Effector memory CD8-positive, alpha-beta T cell (primary cell): ENCODE data around the gene POLA1.

Source experiments
- ATAC-seq: fragments of 150-1000 bp; cut with Tn5 transposase; replicated peaks from 2 replicates; pipeline ENCODE4 v1.10.0; 2021; ENCODE audit warnings: mild to moderate bottlenecking, moderate library complexity
- DNase-seq, 3 experiments: peaks; one replicate each; pipeline ENCODE4 v3.0.0; 2021
- H3K27ac Mint-ChIP-seq, 2 donors: one replicate each; pipeline ENCODE4 v1.8.0; 2022; ENCODE audit warnings: mild to moderate bottlenecking in 2 of 2, mixed read lengths in 2 of 2, moderate library complexity in 2 of 2
- H3K27me3 Mint-ChIP-seq, 2 donors: one replicate each; pipeline ENCODE4 v1.8.0; 2022; ENCODE audit warnings: mixed read lengths in 2 of 2
- H3K36me3 Mint-ChIP-seq: one replicate; pipeline ENCODE4 v1.8.0; 2022; ENCODE audit warnings: mild to moderate bottlenecking, moderate library complexity, mixed read lengths; ENCODE audit not compliant: insufficient read depth
- H3K4me1 Mint-ChIP-seq, 2 donors: one replicate each; pipeline ENCODE4 v1.8.0; 2022; ENCODE audit warnings: low read depth in 2 of 2, mixed read lengths in 2 of 2
- H3K4me3 Mint-ChIP-seq, 2 donors: one replicate each; pipeline ENCODE4 v1.8.0; 2022; ENCODE audit warnings: mild to moderate bottlenecking in 2 of 2, mixed read lengths in 2 of 2, moderate library complexity in 2 of 2
- H3K9me3 Mint-ChIP-seq, 2 donors: one replicate each; pipeline ENCODE4 v1.8.0; 2022; ENCODE audit warnings: mixed read lengths in 2 of 2

Gene POLA1

GRCh38 chrX:24732766-24733500, 39.2 kb downstream of the POLA1 start:
- Mint-ChIP-seq H3K9me3 (no peaks in the 10 kb centered on the region), H3K27me3 (no peaks in the 10 kb centered on the region), H3K27ac (no peak overlapping the region), H3K4me1 (no peaks in the 10 kb centered on the region), H3K4me3 (no peak overlapping the region), H3K36me3 (peaks cover 15% of the 10 kb centered on the region)
- DNase-seq, result no peak
- ATAC-seq, result no peak

GRCh38 chrX:24741330-24741729, 47.6 kb downstream of the POLA1 start:
- no peak overlapping the region for H3K27ac Mint-ChIP-seq
- no peaks in the 10 kb centered on the region for H3K4me1 Mint-ChIP-seq
- no peak for DNase-seq
- no peaks in the 10 kb centered on the region for H3K9me3 Mint-ChIP-seq
- H3K27me3 Mint-ChIP-seq, result no peaks in the 10 kb centered on the region
- no peak for ATAC-seq
- no peaks in the 10 kb centered on the region for H3K36me3 Mint-ChIP-seq
- H3K4me3 Mint-ChIP-seq, result no peak overlapping the region

GRCh38 chrX:24748196-24748595, 54.5 kb downstream of the POLA1 start:
- Mint-ChIP-seq H3K27ac (no peak overlapping the region), H3K4me3 (no peak overlapping the region), H3K27me3 (no peaks in the 10 kb centered on the region), H3K36me3 (peaks cover 4% of the 10 kb centered on the region), H3K4me1 (no peaks in the 10 kb centered on the region), H3K9me3 (no peaks in the 10 kb centered on the region)
- ATAC-seq (no peak), DNase-seq (no peak)

GRCh38 chrX:24759786-24760185, 66.1 kb downstream of the POLA1 start:
- H3K27me3 Mint-ChIP-seq, result no peaks in the 10 kb centered on the region
- DNase-seq (no peak), ATAC-seq (no peak)
- H3K36me3 Mint-ChIP-seq, result peaks cover under 1% of the 10 kb centered on the region
- no peak overlapping the region for H3K27ac Mint-ChIP-seq
- no peaks in the 10 kb centered on the region for H3K9me3 Mint-ChIP-seq
- no peak overlapping the region for H3K4me3 Mint-ChIP-seq
- H3K4me1 Mint-ChIP-seq, result no peaks in the 10 kb centered on the region

GRCh38 chrX:24760363-24761000, 66.8 kb downstream of the POLA1 start:
- no peak overlapping the region for H3K27ac Mint-ChIP-seq
- H3K4me1 Mint-ChIP-seq, result no peaks in the 10 kb centered on the region
- ATAC-seq, result no peak
- no peaks in the 10 kb centered on the region for H3K9me3 Mint-ChIP-seq
- no peak overlapping the region for H3K4me3 Mint-ChIP-seq
- H3K27me3 Mint-ChIP-seq, result no peaks in the 10 kb centered on the region
- DNase-seq, result no peak
- peaks cover 4% of the 10 kb centered on the region for H3K36me3 Mint-ChIP-seq

GRCh38 chrX:24761306-24761705, 67.6 kb downstream of the POLA1 start:
- ATAC-seq, result no peak
- Mint-ChIP-seq H3K4me1 (no peaks in the 10 kb centered on the region), H3K9me3 (no peaks in the 10 kb centered on the region), H3K27ac (no peak overlapping the region), H3K4me3 (no peak overlapping the region), H3K36me3 (peaks cover 4% of the 10 kb centered on the region), H3K27me3 (no peaks in the 10 kb centered on the region)
- no peak for DNase-seq

- H3K27ac Mint-ChIP-seq, result no peak overlapping the region
- H3K27me3 Mint-ChIP-seq, result no peaks in the 10 kb centered on the region
- H3K36me3 Mint-ChIP-seq, result peaks cover 4% of the 10 kb centered on the region
- H3K9me3 Mint-ChIP-seq, result no peaks in the 10 kb centered on the region
- DNase-seq (no peak), ATAC-seq (no peak)
- no peak overlapping the region for H3K4me3 Mint-ChIP-seq
- no peaks in the 10 kb centered on the region for H3K4me1 Mint-ChIP-seq
Measured at GRCh38 chrX:24763989-24764388, 70.3 kb downstream of the POLA1 start.

- DNase-seq, result no peak
- no peak overlapping the region for H3K27ac Mint-ChIP-seq
- ATAC-seq, result no peak
- peaks cover 6% of the 10 kb centered on the region for H3K36me3 Mint-ChIP-seq
- H3K4me1 Mint-ChIP-seq, result peaks cover 0 to 2% of the 10 kb centered on the region in 2 donors
- no peaks in the 10 kb centered on the region for H3K27me3 Mint-ChIP-seq
- H3K4me3 Mint-ChIP-seq, result no peak overlapping the region
- no peaks in the 10 kb centered on the region for H3K9me3 Mint-ChIP-seq
Measured at GRCh38 chrX:24767557-24767956, 73.8 kb downstream of the POLA1 start.

- Mint-ChIP-seq H3K9me3 (no peaks in the 10 kb centered on the region), H3K27ac (no peak overlapping the region), H3K4me3 (no peak overlapping the region), H3K36me3 (peaks cover 6% of the 10 kb centered on the region), H3K27me3 (no peaks in the 10 kb centered on the region), H3K4me1 (peaks cover 0 to 2% of the 10 kb centered on the region in 2 donors)
- no peak for DNase-seq
- ATAC-seq, result no peak
Measured at GRCh38 chrX:24768556-24768955, 74.8 kb downstream of the POLA1 start.

GRCh38 chrX:24774650-24775049, 80.9 kb downstream of the POLA1 start:
- no peaks in the 10 kb centered on the region for H3K36me3 Mint-ChIP-seq
- ATAC-seq (no peak), DNase-seq (no peak)
- H3K4me1 Mint-ChIP-seq, result no peaks in the 10 kb centered on the region
- H3K4me3 Mint-ChIP-seq, result no peak overlapping the region
- H3K27ac Mint-ChIP-seq, result no peak overlapping the region
- no peaks in the 10 kb centered on the region for H3K9me3 Mint-ChIP-seq
- no peaks in the 10 kb centered on the region for H3K27me3 Mint-ChIP-seq

GRCh38 chrX:24775891-24776290, 82.2 kb downstream of the POLA1 start:
- Mint-ChIP-seq H3K4me1 (no peaks in the 10 kb centered on the region), H3K9me3 (no peaks in the 10 kb centered on the region), H3K36me3 (no peaks in the 10 kb centered on the region), H3K27ac (no peak overlapping the region), H3K27me3 (no peaks in the 10 kb centered on the region), H3K4me3 (no peak overlapping the region)
- ATAC-seq (no peak), DNase-seq (no peak)

- peak overlapping the region in 1 of 2 donors; percentile 26 for H3K27ac Mint-ChIP-seq
- DNase-seq (no peak), ATAC-seq (no peak)
- H3K9me3 Mint-ChIP-seq, result no peaks in the 10 kb centered on the region
- peaks cover 3% of the 10 kb centered on the region for H3K36me3 Mint-ChIP-seq
- H3K4me1 Mint-ChIP-seq, result no peaks in the 10 kb centered on the region
- H3K4me3 Mint-ChIP-seq, result no peak overlapping the region
- H3K27me3 Mint-ChIP-seq, result no peaks in the 10 kb centered on the region
Measured at GRCh38 chrX:24777660-24778059, 83.9 kb downstream of the POLA1 start.

- Mint-ChIP-seq H3K36me3 (peaks cover 3% of the 10 kb centered on the region), H3K9me3 (no peaks in the 10 kb centered on the region), H3K4me3 (no peak overlapping the region), H3K4me1 (no peaks in the 10 kb centered on the region), H3K27me3 (no peaks in the 10 kb centered on the region), H3K27ac (no peak overlapping the region)
- ATAC-seq (no peak), DNase-seq (no peak)
Measured at GRCh38 chrX:24782011-24782410, 88.3 kb downstream of the POLA1 start.

GRCh38 chrX:24789047-24789446, 95.3 kb downstream of the POLA1 start:
- H3K4me3 Mint-ChIP-seq, result no peak overlapping the region
- H3K4me1 Mint-ChIP-seq, result no peaks in the 10 kb centered on the region

More at GRCh38 chrX:24789047-24789446, 95.3 kb downstream of the POLA1 start:
- Mint-ChIP-seq H3K36me3 (no peaks in the 10 kb centered on the region), H3K9me3 (no peaks in the 10 kb centered on the region), H3K27me3 (no peaks in the 10 kb centered on the region), H3K27ac (no peak overlapping the region)
- DNase-seq (no peak), ATAC-seq (no peak)
